ENCODE measurements around the gene SFT2D3. TPM values are rescaled to one million over a fixed set of nuclear protein-coding genes. Genes with fewer than 3 reads are reported as not detected.

SFT2D3 gene
- total and polyA plus RNA-seq, 2 of the 13 experiments (the other 11 are each of a cell fraction or from before 2014, with no cell fraction given), result 8.3 to 9.4 TPM

DNA sequence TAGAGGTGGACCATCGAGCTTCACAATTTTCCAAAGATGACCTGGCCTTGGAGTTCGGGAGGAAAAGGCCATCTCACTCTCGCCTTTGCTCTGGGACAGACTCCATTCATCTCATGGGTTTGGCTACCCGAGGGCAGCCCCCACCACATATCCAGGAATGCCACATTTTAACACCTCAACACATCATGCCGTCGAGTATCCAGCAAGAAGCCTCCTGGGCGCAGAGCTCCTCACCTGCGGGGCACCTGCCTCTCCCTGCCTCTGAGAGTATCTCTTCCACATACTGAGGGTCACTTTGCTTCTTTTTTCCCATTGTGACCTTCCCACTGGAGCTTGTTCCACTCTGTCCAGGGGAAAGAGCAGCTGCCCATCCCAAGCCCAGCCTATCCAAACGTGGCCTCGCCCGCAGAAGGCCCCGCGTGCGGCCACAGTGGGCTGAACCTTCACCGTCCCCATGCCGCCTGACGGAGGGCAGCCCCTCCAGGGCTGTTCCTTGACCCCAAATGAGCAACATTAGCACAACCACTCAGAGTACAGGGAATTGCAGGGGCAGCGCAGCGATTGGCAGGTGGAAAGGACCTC, 20.5 kb upstream of the SFT2D3 start:
- ATAC-seq, result no peak
- FAIRE-seq, result no peak
- H2AFZ ChIP-seq (ENCODE audit: low read length), result no peak overlapping the region
- H3K4me2 ChIP-seq (ENCODE audit: low read depth, low read length), result no peak overlapping the region
- POLR2A ChIA-PET, result no interaction called here
- H4K20me1 ChIP-seq (ENCODE audit: insufficient read depth, low read length), result no peaks in the 10 kb centered on the region; the same call in 1 of the 2 replicates
- H3K79me2 ChIP-seq (ENCODE audit: insufficient read depth, low read length), result no peaks in the 10 kb centered on the region
- in situ Hi-C loops (cut with HindIII; ENCODE audit: extremely low pct_ligation_motif_present, low pct_unique_long_range_greater_than_20kb) (no loop called here), intact Hi-C loops (cut with micrococcal nuclease; ENCODE audit: unreplicated experiment) (no loop called here)
- no peak overlapping the region for H3K4me3 ChIP-seq (replicated peaks in 1 of 3; ENCODE audit: insufficient read depth in 1 of 3, low read depth in 2 of 3, low read length in 3 of 3)
- peaks cover 20% of the 10 kb centered on the region for H3K4me1 ChIP-seq (ENCODE audit: insufficient read depth, low read length)
- no peak overlapping the region for H3K9ac ChIP-seq (ENCODE audit: insufficient read depth, low read depth, low read length)
- peaks cover 10 to 74% of the 10 kb centered on the region in 2 experiments for H3K27me3 ChIP-seq (ENCODE audit: control insufficient read depth in 1 of 2, insufficient read depth in 2 of 2, low read length in 2 of 2)
- WGBS (ENCODE audit: low lambda C conversion rate), result 61% methylated on average over 17 of the region's 19 CpGs
- no peak overlapping the region for H3K27ac ChIP-seq (ENCODE audit: extremely low read length, insufficient read depth, low read length)
- TF ChIP-seq JUND (CRISPR knock-in tag; IDR thresholded peaks at IDR 0.05), result no peak
- TF ChIP-seq, protein P1, sequence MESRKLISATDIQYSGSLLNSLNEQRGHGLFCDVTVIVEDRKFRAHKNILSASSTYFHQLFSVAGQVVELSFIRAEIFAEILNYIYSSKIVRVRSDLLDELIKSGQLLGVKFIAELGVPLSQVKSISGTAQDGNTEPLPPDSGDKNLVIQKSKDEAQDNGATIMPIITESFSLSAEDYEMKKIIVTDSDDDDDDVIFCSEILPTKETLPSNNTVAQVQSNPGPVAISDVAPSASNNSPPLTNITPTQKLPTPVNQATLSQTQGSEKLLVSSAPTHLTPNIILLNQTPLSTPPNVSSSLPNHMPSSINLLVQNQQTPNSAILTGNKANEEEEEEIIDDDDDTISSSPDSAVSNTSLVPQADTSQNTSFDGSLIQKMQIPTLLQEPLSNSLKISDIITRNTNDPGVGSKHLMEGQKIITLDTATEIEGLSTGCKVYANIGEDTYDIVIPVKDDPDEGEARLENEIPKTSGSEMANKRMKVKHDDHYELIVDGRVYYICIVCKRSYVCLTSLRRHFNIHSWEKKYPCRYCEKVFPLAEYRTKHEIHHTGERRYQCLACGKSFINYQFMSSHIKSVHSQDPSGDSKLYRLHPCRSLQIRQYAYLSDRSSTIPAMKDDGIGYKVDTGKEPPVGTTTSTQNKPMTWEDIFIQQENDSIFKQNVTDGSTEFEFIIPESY (CRISPR knock-in tag; IDR thresholded peaks at IDR 0.05), result 0 out of 2 replicates have a peak, but pooled peaks have one; percentile 34
- CTCF ChIA-PET (ENCODE audit: low intra/inter-chr PET ratio, low total read pairs), result no interaction called here
- no peaks in the 10 kb centered on the region for H3K36me3 ChIP-seq (replicated peaks in 1 of 2; ENCODE audit: control insufficient read depth in 1 of 2, insufficient read depth in 2 of 2, low read length in 2 of 2)
- no peaks in the 10 kb centered on the region for H3K9me3 ChIP-seq (ENCODE audit: low read length)
- no TSS peak for BruUV-seq (replicated peaks)
- DNase-seq (ENCODE audit: low spot score), result no peak

DNA sequence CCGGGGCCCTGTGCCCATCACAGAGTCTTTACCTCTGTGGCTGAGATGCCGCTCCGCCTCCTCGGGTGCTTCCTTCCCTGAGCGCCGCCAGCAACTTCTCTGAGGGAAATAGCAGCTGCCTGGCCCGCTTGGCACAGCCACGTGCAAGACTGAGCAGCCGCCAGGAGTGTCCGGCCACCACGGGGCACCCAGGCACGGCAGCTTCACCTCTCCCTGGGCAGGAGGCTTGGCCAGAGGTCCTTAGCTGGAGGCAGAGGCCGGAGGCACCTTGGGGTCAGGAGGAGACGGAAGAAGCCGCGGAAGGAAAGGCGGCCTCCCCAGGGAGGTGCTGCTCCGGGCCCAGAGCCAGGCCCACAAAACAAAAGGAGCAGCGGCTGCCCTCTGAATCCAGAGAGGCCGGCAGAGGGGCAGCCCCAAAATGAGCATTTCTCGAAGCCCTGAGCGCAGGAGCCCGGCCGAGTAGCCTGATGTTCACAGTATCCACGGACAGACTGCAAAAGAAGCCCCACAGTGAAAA, 20.0 kb upstream of the SFT2D3 start:
- ATAC-seq, result no peak
- no peaks in the 10 kb centered on the region for H3K36me3 ChIP-seq (replicated peaks in 1 of 2; ENCODE audit: control insufficient read depth in 1 of 2, insufficient read depth in 2 of 2, low read length in 2 of 2)
- no peak overlapping the region for H3K9ac ChIP-seq (ENCODE audit: insufficient read depth, low read depth, low read length)
- intact Hi-C loops (cut with micrococcal nuclease; ENCODE audit: unreplicated experiment), result no loop called here
- no peak for DNase-seq (ENCODE audit: low spot score)
- no peaks in the 10 kb centered on the region; the same call in 1 of the 2 replicates for H4K20me1 ChIP-seq (ENCODE audit: insufficient read depth, low read length)
- no peak overlapping the region for H2AFZ ChIP-seq (ENCODE audit: low read length)
- H3K79me2 ChIP-seq (ENCODE audit: insufficient read depth, low read length), result no peaks in the 10 kb centered on the region
- no peak overlapping the region for H3K4me3 ChIP-seq (replicated peaks in 1 of 3; ENCODE audit: insufficient read depth in 1 of 3, low read depth in 2 of 3, low read length in 3 of 3)
- ChIA-PET CTCF (ENCODE audit: low intra/inter-chr PET ratio, low total read pairs) (no interaction called here), POLR2A (no interaction called here)
- TF ChIP-seq RBM39 (IDR thresholded peaks at IDR 0.05; ENCODE audit: low read depth, low read length, poor library complexity, severe bottlenecking) (peak; percentile 35), NFYC (CRISPR knock-in tag; IDR thresholded peaks at IDR 0.05) (no peak), ZNF546 (CRISPR knock-in tag; conservative IDR thresholded peaks at IDR 0.05) (no peak), ZNF138 (CRISPR knock-in tag; IDR thresholded peaks at IDR 0.05; ENCODE audit: low read depth) (no peak)
- H3K27me3 ChIP-seq (ENCODE audit: control insufficient read depth in 1 of 2, insufficient read depth in 2 of 2, low read length in 2 of 2), result peaks cover 9 to 68% of the 10 kb centered on the region in 2 experiments
- FAIRE-seq, result no peak
- in situ Hi-C loops (cut with HindIII; ENCODE audit: extremely low pct_ligation_motif_present, low pct_unique_long_range_greater_than_20kb), result no loop called here
- no peak overlapping the region for H3K27ac ChIP-seq (ENCODE audit: extremely low read length, insufficient read depth, low read length)
- H3K4me1 ChIP-seq (ENCODE audit: insufficient read depth, low read length), result peaks cover 15% of the 10 kb centered on the region
- H3K4me2 ChIP-seq (ENCODE audit: low read depth, low read length), result no peak overlapping the region
- BruUV-seq (replicated peaks), result no TSS peak
- H3K9me3 ChIP-seq (ENCODE audit: low read length), result no peaks in the 10 kb centered on the region
- 56% methylated on average over 17 of the region's 25 CpGs for WGBS (ENCODE audit: low lambda C conversion rate)

Data from HepG2 (cell line).